B cell (primary cell): ENCODE data around the gene TFF2. TPM values are rescaled to one million over a fixed set of nuclear protein-coding genes. Genes with fewer than 3 reads are reported as not detected.

Source experiments
- ATAC-seq: fragments of 200-7000 bp; cut with Tn5 transposase; one replicate; pipeline ENCODE4 v1.10.0; 2021; ENCODE audit warnings: low read depth, mild to moderate bottlenecking, moderate number of reproducible peaks, moderate library complexity
- CTCF ChIA-PET: fragments of 350-600 bp; sonication (Branson Sonifier 250); formaldehyde crosslinking; loops from one replicate; lab custom pipeline; 2021; ENCODE audit warnings: antibody characterized with exemption, inconsistent platforms; lab: Charles Lee
- POLR2A ChIA-PET: fragments of 350-600 bp; sonication (Branson Sonifier 250); formaldehyde crosslinking; loops from one replicate; lab custom pipeline; 2021; ENCODE audit warnings: antibody characterized with exemption; lab: Charles Lee
- DNase-seq: peaks from one replicate; pipeline ENCODE4 v3.0.0; 2013
- H2AFZ ChIP-seq: 2 replicates; pipeline ENCODE4 v1.6.1; 2012; ENCODE audit warnings: mild to moderate bottlenecking, low read depth, low read length; ENCODE audit not compliant: insufficient read depth, poor library complexity, severe bottlenecking
- H3K27ac ChIP-seq, 2 donors: 1 replicate in 1 of 2; 2 replicates in 1 of 2; pipeline ENCODE4 v1.5.1; 2012 to 2013; ENCODE audit warnings: low read length in 2 of 2, mild to moderate bottlenecking in 2 of 2, moderate library complexity in 1 of 2
- H3K27me3 ChIP-seq, 4 experiments: fragments of 200-600 bp in 1 of 4; sonication (generic) in 1 of 4; replicated peaks in 1 of 4; 1 replicate in 2 of 4; 2 replicates in 2 of 4; pipeline versions ENCODE4 v1.6.1 to v1.7.0; 2013 to 2016; ENCODE audit warnings: low read length in 3 of 4, mild to moderate bottlenecking in 2 of 4, mixed read lengths in 1 of 4, moderate library complexity in 1 of 4; ENCODE audit not compliant: insufficient read depth in 4 of 4, control insufficient read depth in 3 of 4; ENCODE audit errors: control extremely low read depth in 1 of 4
- H3K36me3 ChIP-seq, 2 experiments: replicated peaks in 1 of 2; 1 replicate in 1 of 2; 2 replicates in 1 of 2; pipeline versions ENCODE4 v1.6.1 to v1.7.1; 2013; ENCODE audit warnings: low read length in 1 of 2; ENCODE audit not compliant: insufficient read depth in 2 of 2, control insufficient read depth in 1 of 2; ENCODE audit errors: control extremely low read depth in 1 of 2, extremely low read depth in 1 of 2
- H3K4me1 ChIP-seq, 2 donors: fragments of 200-600 bp in 1 of 2; sonication (generic) in 1 of 2; 1 replicate in 1 of 2; 2 replicates in 1 of 2; pipeline versions ENCODE4 v1.5.1 to v1.6.1; 2013 to 2017; ENCODE audit warnings: low read length in 2 of 2; ENCODE audit not compliant: control insufficient read depth in 2 of 2, insufficient read depth in 2 of 2
- H3K4me2 ChIP-seq: replicated peaks from 2 replicates; pipeline ENCODE3; 2012; ENCODE audit warnings: mild to moderate bottlenecking, low read depth, low read length; ENCODE audit not compliant: poor library complexity, severe bottlenecking
- H3K4me3 ChIP-seq, 5 experiments: fragments of 200-600 bp in 1 of 5; sonication (generic) in 1 of 5; 1 replicate in 3 of 5; 2 replicates in 2 of 5; pipeline versions ENCODE4 v1.5.1 to v1.7.0; 2011 to 2016; ENCODE audit warnings: low read length in 4 of 5, mild to moderate bottlenecking in 4 of 5, low read depth in 2 of 5, control low read depth in 1 of 5, moderate library complexity in 1 of 5; ENCODE audit not compliant: insufficient read depth in 1 of 5; ENCODE audit errors: control extremely low read depth in 1 of 5, extremely low read depth in 1 of 5
- H3K79me2 ChIP-seq: fragments of 200-600 bp; sonication (generic); one replicate; pipeline ENCODE4 v1.6.0; 2016; ENCODE audit warnings: low read length; ENCODE audit not compliant: control insufficient read depth, insufficient read depth
- H3K9ac ChIP-seq: fragments of 200-600 bp; sonication (generic); 2 replicates; pipeline ENCODE4 v1.6.1; 2017; ENCODE audit warnings: mild to moderate bottlenecking, low read length, moderate library complexity
- H3K9me3 ChIP-seq, 3 donors: one replicate each; pipeline versions ENCODE4 v1.6.1 to v1.7.1; 2013; ENCODE audit warnings: low read length in 2 of 3; ENCODE audit not compliant: control insufficient read depth in 2 of 3, insufficient read depth in 1 of 3; ENCODE audit errors: control extremely low read depth in 1 of 3
- H4K20me1 ChIP-seq: 2 replicates; pipeline ENCODE4 v1.6.0; 2012; ENCODE audit warnings: mild to moderate bottlenecking, low read length; ENCODE audit not compliant: insufficient read depth, control insufficient read depth, poor library complexity, severe bottlenecking
- H3K27ac Mint-ChIP-seq: one replicate; pipeline ENCODE4 v1.8.0; 2021; ENCODE audit warnings: mixed read lengths
- H3K27me3 Mint-ChIP-seq: one replicate; pipeline ENCODE4 v1.8.0; 2021; ENCODE audit warnings: mixed read lengths
- H3K4me1 Mint-ChIP-seq: one replicate; pipeline ENCODE4 v1.8.0; 2021; ENCODE audit warnings: mixed read lengths
- H3K4me3 Mint-ChIP-seq: one replicate; pipeline ENCODE4 v1.8.0; 2021; ENCODE audit warnings: mixed read lengths
- H3K9me3 Mint-ChIP-seq: one replicate; pipeline ENCODE4 v1.8.0; 2022; ENCODE audit warnings: mixed read lengths; ENCODE audit not compliant: insufficient read depth
- EZH2 ChIP-seq: IDR thresholded peaks from 2 replicates; pipeline ENCODE4 v1.6.1; 2012; ENCODE audit warnings: borderline replicate concordance, low read depth, mild to moderate bottlenecking, moderate library complexity, low read length; ENCODE audit not compliant: insufficient read depth, poor library complexity, severe bottlenecking
- WGBS: methylation state at CpG from one replicate; pipeline ENCODE4 v1.1.5; 2013; ENCODE audit warnings: missing lambda C conversion rate; ENCODE audit not compliant: insufficient coverage; 5-methylcytosine and 5-hydroxymethylcytosine counted together
- intact Hi-C: fragments of 100-400 bp; cut with micrococcal nuclease; formaldehyde crosslinking; loops from one replicate; pipeline ENCODE4 v1.10.0; 2022
- polyA plus RNA-seq: library from polyadenylated mRNA; depleted of rRNA; stranded (reverse); fragments of >200 nt; gene quantifications from 2 replicates; pipeline ENCODE4 v1.2.3, GENCODE V29; 2012
- total RNA-seq, 2 donors: library from RNA; stranded (reverse); fragments of 120-200 nt in 1 of 2; gene quantifications; 1 replicate in 1 of 2; 2 replicates in 1 of 2; pipeline versions ENCODE4 v1.2.3 to v1.2.4, GENCODE V29; 2013 to 2022
- TF ChIP-seq, protein P1 (sequence below): fragments of 200-600 bp; IDR thresholded peaks from one replicate; pipeline ENCODE4 v1.8.0; 2022; ENCODE audit warnings: antibody characterized with exemption, mild to moderate bottlenecking

TFF2 gene
- total and polyA plus RNA-seq, 2 donors (not counting 1 experiment from before 2014, with no cell fraction given) = not detected

- ChIA-PET POLR2A (no interaction called here), CTCF (interaction anchor here (1.0 to 1.2 kb wide), 2 partner anchors 21 to 206 kb away, joined by 3 read pairs; no protein-coding TSS in a partner anchor)
- intact Hi-C loops = loop anchor here (10.0 kb wide), 1 partner anchor 166 kb away; no protein-coding TSS in a partner anchor
- no peaks in the 10 kb centered on the region for H3K4me1 Mint-ChIP-seq
- ATAC-seq (no peak), DNase-seq (no peak)
- peaks cover 21% of the 10 kb centered on the region for H3K27me3 Mint-ChIP-seq
- H3K4me3 ChIP-seq = no peak overlapping the region
- no peaks in the 10 kb centered on the region for H3K79me2 ChIP-seq
- peaks cover 13% of the 10 kb centered on the region for H3K9me3 Mint-ChIP-seq
- H2AFZ ChIP-seq = no peak overlapping the region
- H3K9me3 ChIP-seq = peaks cover 1 to 13% (median 10%) of the 10 kb centered on the region in 3 donors
- no peak overlapping the region for H3K4me2 ChIP-seq
- no peaks in the 10 kb centered on the region for H3K4me1 ChIP-seq
- H3K9ac ChIP-seq = no peak overlapping the region
- H3K36me3 ChIP-seq = no peaks in the 10 kb centered on the region
- H3K27me3 ChIP-seq = peaks cover 0 to 17% (median 6%) of the 10 kb centered on the region in 4 experiments
- no peaks in the 10 kb centered on the region for H4K20me1 ChIP-seq
- H3K4me3 Mint-ChIP-seq = no peak overlapping the region
- WGBS = no CpG with 5 or more reads among the region's 4 CpGs
- no peak overlapping the region for H3K27ac Mint-ChIP-seq
- TF ChIP-seq EZH2 = no peak
- TF ChIP-seq, protein P1, sequence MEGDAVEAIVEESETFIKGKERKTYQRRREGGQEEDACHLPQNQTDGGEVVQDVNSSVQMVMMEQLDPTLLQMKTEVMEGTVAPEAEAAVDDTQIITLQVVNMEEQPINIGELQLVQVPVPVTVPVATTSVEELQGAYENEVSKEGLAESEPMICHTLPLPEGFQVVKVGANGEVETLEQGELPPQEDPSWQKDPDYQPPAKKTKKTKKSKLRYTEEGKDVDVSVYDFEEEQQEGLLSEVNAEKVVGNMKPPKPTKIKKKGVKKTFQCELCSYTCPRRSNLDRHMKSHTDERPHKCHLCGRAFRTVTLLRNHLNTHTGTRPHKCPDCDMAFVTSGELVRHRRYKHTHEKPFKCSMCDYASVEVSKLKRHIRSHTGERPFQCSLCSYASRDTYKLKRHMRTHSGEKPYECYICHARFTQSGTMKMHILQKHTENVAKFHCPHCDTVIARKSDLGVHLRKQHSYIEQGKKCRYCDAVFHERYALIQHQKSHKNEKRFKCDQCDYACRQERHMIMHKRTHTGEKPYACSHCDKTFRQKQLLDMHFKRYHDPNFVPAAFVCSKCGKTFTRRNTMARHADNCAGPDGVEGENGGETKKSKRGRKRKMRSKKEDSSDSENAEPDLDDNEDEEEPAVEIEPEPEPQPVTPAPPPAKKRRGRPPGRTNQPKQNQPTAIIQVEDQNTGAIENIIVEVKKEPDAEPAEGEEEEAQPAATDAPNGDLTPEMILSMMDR = no peak
- no peak overlapping the region for H3K27ac ChIP-seq
These were observed 20.1 kb downstream of the TFF2 start for GRCh38 chr21:42330380-42331371.

DNA sequence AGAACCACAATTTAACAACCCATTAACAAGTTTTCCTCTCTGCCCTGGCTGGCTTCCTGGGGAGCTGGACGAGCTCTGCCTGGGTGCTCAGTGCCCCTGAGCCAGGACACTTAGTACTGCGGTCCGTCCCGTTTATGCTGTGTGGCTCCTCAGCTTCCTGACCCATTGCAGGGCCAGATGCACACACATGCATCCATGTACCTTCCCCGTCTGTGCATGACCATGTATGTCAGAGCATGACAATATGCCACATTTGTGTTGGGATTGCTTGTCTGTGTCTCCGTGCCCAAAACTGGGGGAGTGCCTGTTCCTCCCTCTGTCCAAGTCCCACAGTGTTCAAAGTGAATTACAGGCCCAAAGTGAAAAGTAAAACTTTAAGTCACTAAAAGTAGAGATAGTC is 25.9 kb downstream of the TFF2 start:
- Histone ChIP-seq H3K9ac (no peak overlapping the region), H3K4me3 (no peak overlapping the region), H3K27me3 (peaks cover 0 to 16% (median 5%) of the 10 kb centered on the region in 4 experiments), H2AFZ (no peak overlapping the region), H3K36me3 (no peaks in the 10 kb centered on the region), H3K4me2 (no peak overlapping the region), H3K79me2 (no peaks in the 10 kb centered on the region), H3K4me1 (peaks cover 2% of the 10 kb centered on the region in 2 donors), H3K9me3 (no peaks in the 10 kb centered on the region), H4K20me1 (no peaks in the 10 kb centered on the region), H3K27ac (no peak overlapping the region)
- DNase-seq (no peak), ATAC-seq (no peak)
- intact Hi-C loops = no loop called here
- POLR2A ChIA-PET = no interaction called here
- CTCF ChIA-PET = no interaction called here
- Mint-ChIP-seq H3K27me3 (peaks cover 31% of the 10 kb centered on the region), H3K4me1 (peaks cover 3% of the 10 kb centered on the region), H3K27ac (no peak overlapping the region), H3K9me3 (no peaks in the 10 kb centered on the region), H3K4me3 (no peak overlapping the region)
- TF ChIP-seq, protein P1 = no peak
- no peak for TF ChIP-seq EZH2
- 98% methylated on average over 5 of the region's 6 CpGs for WGBS
